ENCODE data around the gene IL22. TPM values are rescaled to one million over a fixed set of nuclear protein-coding genes. Genes with fewer than 3 reads are reported as not detected.

Gene IL22
- total and polyA plus RNA-seq, 2 of the 8 experiments (the other 6 are each of a cell fraction or from before 2014, with no cell fraction given): not detected

GRCh38 chr12:68231229-68231628, 22.2 kb downstream of the IL22 start (continued):
- no peak for TF ChIP-seq CTCF (IDR thresholded peaks at IDR 0.05; ENCODE audit: control extremely low read depth in 1 of 3, insufficient read depth in 1 of 3, low read depth in 1 of 3, low read length in 3 of 3)
